Hypothalamus (tissue), 51 donors: ENCODE data around the gene TMEM123.
"Not testable (repeated sequence)": the region's sequence is repeated elsewhere in the genome, so short reads cannot be mapped to it uniquely, and the experiment has no call there.

Source experiments
- DNase-seq, 51 donors: peaks; one replicate each; lab custom pipeline; 2025; lab: John Stamatoyannopoulos, UW

The TMEM123 gene

DNA sequence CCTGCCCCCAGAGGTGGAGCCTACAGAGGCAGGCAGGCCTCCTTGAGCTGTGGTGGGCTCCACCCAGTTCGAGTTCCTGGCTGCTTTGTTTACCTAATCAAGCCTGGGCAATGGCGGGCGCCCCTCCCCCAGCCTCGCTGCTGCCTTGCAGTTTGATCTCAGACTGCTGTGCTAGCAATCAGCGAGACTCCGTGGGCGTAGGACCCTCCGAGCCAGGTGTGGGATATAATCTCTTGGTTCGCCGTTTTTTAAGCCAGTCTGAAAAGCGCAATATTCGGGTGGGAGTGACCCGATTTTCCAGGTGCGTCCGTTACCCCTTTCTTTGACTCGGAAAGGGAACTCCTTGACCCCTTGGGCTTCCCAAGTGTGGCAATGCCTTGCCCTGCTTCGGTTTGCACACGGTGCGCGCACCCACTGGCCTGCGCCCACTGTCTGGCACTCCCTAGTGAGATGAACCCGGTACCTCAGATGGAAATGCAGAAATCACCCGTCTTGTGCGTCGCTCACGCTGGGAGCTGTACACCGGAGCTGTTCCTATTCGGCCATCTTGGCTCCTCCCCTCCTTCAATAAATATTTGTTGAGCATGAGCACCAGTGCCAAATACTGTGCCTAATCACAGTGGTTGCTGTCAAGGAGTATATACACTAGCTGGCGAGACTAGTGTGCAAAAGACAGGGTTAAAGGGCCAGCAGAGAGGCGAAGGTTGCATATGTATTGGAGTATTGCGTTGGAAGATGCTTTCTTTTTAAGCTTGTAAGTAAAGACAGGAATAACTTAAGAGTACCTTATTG lies 77.7 kb downstream of the TMEM123 start:
- DNase-seq = not testable (repeated sequence)

DNA sequence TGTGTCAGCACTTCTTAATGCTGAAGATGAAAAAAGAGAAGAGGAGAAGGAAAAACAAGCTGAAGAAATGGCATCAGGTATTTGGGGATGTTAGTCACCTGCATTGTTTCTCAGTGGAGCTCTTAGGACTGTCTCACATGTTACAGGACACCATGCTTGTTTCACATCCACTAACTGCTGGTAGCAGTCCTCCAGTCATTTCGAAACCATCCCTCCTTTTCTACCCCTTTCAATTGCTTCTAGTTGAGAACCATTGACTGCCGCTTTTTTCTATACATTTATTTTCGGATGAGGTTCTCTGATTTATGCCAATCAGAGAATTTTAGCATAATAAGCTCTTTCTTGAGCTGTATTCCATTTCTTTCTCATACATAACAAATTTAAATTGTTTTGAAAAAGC lies 84.1 kb downstream of the TMEM123 start:
- DNase-seq = no peak

DNA sequence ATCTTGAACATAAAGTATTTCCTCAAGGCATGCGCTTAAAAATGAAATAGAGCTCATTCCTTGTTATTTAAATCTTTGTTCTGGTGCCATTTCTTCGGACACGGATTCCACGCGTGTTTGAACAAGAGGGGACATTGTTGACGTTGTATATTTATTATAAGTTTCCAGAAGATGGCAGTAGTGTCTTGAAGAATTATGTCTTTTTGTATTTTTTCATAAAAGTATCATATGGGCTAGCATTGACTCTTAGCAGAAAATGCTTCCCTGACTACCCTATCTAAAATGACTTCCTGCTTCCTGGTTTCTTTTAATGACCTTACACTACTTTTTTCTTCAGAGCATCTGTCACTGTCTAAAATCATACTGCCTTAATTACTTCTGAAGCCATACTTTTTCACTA lies 85.2 kb downstream of the TMEM123 start:
- DNase-seq = no peak

DNA sequence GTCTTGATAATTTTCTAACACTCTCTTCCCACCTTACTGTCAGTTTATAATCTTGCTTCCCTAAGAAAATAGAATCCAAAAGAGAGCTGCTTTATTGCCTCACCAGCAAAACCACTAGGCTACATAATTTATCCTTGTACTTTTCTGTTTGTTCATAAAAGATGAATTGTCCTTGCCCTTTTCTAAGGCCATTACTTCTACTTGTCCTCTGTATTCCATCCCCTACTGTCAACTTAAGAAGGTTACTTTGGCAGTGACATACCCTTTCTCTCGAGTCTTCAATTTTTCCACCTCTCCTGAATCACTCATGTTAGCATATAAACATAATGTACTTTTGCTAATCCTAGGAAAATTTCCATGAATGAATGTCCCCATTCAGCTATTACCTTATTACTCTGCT lies 87.6 kb downstream of the TMEM123 start:
- DNase-seq = no peak

- DNase-seq = no peak
Observed at GRCh38 chr11:102361086-102362031, 91.2 kb downstream of the TMEM123 start.

DNA sequence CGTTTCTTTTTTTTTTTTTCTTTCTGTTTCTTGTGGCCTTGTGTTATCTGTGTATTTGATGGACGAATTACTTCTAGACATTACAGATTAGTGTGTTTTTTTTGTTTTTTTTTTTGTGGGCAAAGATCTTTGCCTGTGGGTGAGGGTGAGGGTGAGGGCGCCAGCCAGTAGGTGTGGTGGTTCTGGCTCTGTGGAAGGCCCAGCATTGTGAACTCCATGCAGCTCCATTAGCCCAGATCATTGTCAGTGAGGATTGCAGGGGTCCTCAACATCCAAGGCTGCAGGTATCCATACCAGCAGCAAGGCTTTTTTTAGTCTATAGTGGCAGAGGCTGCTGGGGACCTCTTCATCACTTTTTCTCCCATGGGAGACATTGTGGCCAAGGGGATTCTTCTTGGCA lies 91.9 kb downstream of the TMEM123 start:
- no peak for DNase-seq

DNA sequence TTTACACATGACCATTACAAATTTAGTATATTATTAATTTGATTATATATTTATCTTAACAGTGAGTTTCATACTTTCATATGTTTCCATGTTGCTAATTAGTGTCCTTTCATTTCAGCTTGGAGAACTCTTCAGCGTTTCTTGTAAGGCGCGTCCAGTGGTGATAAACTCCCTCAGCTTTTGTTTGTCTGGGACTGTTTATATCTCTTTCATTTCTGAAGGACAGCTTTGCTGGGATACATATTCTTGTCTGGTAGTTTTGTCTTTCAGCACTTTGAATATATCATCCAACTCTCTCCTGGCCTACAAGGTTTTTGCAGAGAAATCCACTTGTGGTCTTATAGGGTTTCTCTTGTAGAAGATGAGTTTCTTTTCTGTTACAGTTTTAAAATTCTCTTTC lies 93.2 kb downstream of the TMEM123 start:
- DNase-seq = no peak

DNA sequence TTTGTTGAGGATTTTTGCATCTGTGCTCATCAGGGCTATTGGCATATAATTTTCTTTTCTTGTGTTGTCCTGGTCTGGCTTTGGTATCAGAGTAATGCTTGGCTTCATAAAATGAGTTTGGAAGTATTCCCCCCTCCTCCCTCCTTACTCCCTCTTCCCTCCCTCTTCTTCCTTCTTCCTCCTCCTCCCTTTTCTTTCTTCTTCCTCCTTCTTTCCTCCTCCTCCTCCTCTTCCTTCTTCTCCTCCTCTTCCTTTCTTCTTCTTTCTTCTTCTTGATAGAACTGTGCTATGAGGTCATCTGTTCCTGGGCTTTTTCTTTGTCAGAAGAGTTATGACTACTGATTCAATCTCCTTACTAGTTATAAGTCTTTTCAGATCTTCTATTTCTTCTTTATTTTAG lies 95.4 kb downstream of the TMEM123 start:
- no peak for DNase-seq

DNA sequence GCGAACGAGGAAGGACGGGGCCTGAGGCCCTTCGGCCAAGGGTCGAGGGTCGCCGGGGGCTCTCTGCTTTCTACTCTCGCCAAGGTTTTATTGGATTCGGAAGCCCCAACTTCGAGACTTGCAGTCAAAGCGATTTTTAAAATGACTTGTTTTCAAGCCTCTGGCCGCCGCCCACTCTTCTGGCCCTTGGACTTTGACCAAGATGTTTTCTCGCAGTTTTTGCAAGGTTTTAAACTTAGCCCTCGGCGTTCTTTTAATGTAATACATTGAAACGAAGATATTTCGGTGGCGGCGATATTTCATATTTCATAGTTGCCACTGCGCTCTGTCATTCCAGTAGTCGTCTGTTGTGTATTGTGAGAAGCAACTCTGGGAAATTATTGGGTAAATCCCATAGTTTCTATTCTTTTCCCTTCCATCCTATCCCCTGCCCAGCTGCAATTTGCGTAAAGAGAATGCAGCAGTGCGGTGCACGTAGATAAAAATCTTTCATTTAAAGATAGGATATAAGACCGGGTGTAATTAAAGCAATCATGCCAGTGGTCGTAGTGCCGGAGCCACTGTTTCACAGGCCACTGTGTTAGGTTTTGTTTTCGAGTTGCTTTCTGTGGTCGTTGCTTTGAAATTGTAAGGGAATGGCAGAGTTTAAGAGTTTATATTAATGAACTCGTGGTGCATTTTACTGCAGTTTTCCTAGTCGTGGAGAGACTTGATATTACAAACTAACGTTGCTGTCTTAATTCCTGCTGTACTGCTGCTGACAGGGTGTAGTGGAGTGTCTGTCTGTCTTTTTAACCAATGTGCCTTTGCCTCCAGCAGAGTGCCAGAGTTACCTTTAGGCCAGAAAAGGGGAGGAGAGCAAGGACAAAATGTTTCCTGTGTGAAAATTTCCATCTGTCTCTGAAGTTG lies 104.8 kb downstream of the TMEM123 start:
- peak in 8 of 51 donors; percentile 9 to 86 (median 62) for DNase-seq

- DNase-seq = peak; percentile 53 to 98 (median 86)
Observed at GRCh38 chr11:102346748-102347461, 105.7 kb downstream of the TMEM123 start, which contains the start of gene BIRC2. BIRC2 (plus strand) TSS chr11:102347214; CDS start chr11:102349855, 2,641 bp downstream.

DNA sequence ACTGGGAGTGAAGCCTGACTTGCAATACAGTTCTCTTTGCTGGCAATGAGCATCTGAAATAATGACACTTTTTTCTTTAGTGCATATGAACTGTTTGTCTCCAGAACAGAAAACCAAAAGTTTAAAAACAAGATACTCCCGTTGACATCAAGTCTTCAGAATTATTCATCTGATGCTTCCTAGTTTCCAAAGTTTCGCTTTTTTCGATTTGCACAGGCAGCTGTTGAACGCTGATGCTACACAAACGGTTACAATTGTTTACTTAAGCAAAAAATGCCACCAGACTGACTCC lies 106.2 kb downstream of the TMEM123 start:
- no peak for DNase-seq
